Measurements from ENCODE around the gene ERBB4.

ERBB4 gene

DNA sequence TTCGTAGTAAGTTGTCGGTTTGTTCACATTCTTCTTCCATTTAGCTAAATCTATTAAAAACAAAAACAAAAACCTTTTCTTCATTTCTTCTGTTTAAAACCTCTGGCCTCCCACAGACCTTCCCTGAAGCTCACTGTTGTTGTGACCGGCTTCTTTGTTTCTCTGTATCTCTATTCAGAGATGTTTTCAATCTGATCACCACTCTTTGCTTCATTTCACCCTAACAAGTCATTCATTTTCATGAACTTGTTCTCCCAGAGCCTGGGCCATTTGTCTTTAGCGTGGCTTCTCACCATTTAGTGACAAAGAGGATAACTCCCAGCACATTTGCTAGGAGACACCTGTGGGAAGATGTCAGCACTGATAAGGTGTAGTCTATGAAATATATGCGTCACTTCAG is 794.2 kb downstream of the ERBB4 start:
- DNase-seq (ENCODE audit: extremely low read depth, low read depth) = no peak
- TF ChIP-seq, protein P1, sequence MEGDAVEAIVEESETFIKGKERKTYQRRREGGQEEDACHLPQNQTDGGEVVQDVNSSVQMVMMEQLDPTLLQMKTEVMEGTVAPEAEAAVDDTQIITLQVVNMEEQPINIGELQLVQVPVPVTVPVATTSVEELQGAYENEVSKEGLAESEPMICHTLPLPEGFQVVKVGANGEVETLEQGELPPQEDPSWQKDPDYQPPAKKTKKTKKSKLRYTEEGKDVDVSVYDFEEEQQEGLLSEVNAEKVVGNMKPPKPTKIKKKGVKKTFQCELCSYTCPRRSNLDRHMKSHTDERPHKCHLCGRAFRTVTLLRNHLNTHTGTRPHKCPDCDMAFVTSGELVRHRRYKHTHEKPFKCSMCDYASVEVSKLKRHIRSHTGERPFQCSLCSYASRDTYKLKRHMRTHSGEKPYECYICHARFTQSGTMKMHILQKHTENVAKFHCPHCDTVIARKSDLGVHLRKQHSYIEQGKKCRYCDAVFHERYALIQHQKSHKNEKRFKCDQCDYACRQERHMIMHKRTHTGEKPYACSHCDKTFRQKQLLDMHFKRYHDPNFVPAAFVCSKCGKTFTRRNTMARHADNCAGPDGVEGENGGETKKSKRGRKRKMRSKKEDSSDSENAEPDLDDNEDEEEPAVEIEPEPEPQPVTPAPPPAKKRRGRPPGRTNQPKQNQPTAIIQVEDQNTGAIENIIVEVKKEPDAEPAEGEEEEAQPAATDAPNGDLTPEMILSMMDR (IDR thresholded peaks at IDR 0.05; ENCODE audit: low read depth, low read length) = no peak

GRCh38 chr2:211741966-211742365 is 796.6 kb downstream of the ERBB4 start:
- TF ChIP-seq, protein P1 (IDR thresholded peaks at IDR 0.05; ENCODE audit: low read depth, low read length) = no peak
- DNase-seq (ENCODE audit: extremely low read depth, low read depth) = no peak

DNA sequence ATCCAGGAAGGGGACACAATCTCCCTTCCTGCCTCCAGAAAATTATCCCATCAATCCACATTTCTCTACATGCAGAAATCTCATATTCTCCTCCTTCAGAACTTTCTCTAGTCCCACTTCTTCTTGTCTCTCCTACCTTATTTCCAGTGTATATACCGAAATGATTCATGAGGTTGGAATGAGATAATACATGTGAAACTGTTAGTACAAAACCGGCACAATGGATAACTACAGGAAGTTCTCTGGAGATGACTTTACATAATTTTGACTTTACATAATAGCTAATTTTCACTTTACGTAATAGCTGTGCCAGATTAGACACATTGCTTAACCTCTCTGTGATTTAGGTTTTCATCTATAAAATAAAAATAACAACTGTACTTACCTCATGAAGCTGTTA is 801.3 kb downstream of the ERBB4 start:
- no peak for DNase-seq (ENCODE audit: extremely low read depth, low read depth)

GRCh38 chr2:211730215-211730614 is 808.4 kb downstream of the ERBB4 start:
- DNase-seq (ENCODE audit: extremely low read depth, low read depth) = no peak

More for the DNA sequence above, 801.3 kb downstream of the ERBB4 start:
- TF ChIP-seq, protein P1 (IDR thresholded peaks at IDR 0.05; ENCODE audit: low read depth, low read length) = no peak

GRCh38 chr2:211729433-211729832 is 809.2 kb downstream of the ERBB4 start:
- TF ChIP-seq, protein P1 (IDR thresholded peaks at IDR 0.05; ENCODE audit: low read depth, low read length) = no peak
- no peak for DNase-seq (ENCODE audit: extremely low read depth, low read depth)

More at GRCh38 chr2:211730215-211730614, 808.4 kb downstream of the ERBB4 start:
- TF ChIP-seq, protein P1 (IDR thresholded peaks at IDR 0.05; ENCODE audit: low read depth, low read length) = no peak

- TF ChIP-seq, protein P1 (IDR thresholded peaks at IDR 0.05; ENCODE audit: low read depth, low read length) = no peak
- DNase-seq (ENCODE audit: extremely low read depth, low read depth) = no peak
These were observed 813.7 kb downstream of the ERBB4 start for GRCh38 chr2:211724933-211725332.

GRCh38 chr2:211723398-211723797 is 815.2 kb downstream of the ERBB4 start:
- DNase-seq (ENCODE audit: extremely low read depth, low read depth) = no peak
- TF ChIP-seq, protein P1 (IDR thresholded peaks at IDR 0.05; ENCODE audit: low read depth, low read length) = no peak

Data from AG09319 (cell line).